Measurements from ENCODE around the gene EDN2. TPM values are rescaled to one million over a fixed set of nuclear protein-coding genes. Genes with fewer than 3 reads are reported as not detected.

The EDN2 gene
- total RNA-seq, 1 donor from 2014 or later: 0.17 TPM

- DNase-seq: peak; percentile 21
Measured at GRCh38 chr1:41435570-41436178, 48.8 kb downstream of the EDN2 start.

GRCh38 chr1:41434748-41435449 is 49.6 kb downstream of the EDN2 start:
- DNase-seq: no peak

GRCh38 chr1:41434306-41434705 is 50.2 kb downstream of the EDN2 start:
- no peak for DNase-seq

- no peak for DNase-seq
Measured at GRCh38 chr1:41433501-41433900, 51.0 kb downstream of the EDN2 start.

- peak; percentile 89 for DNase-seq
Measured at GRCh38 chr1:41432481-41433280, 51.8 kb downstream of the EDN2 start.

GRCh38 chr1:41431490-41432350 is 52.8 kb downstream of the EDN2 start:
- peak; percentile 27 for DNase-seq

GRCh38 chr1:41430582-41430981 is 53.9 kb downstream of the EDN2 start:
- no peak for DNase-seq

- no peak for DNase-seq
Measured at GRCh38 chr1:41430069-41430468, 54.4 kb downstream of the EDN2 start.

- no peak for DNase-seq
Measured at GRCh38 chr1:41429641-41430035, 54.8 kb downstream of the EDN2 start.

Other genes starting within 250 kb of the EDN2 start
- gene SCMH1, start 242.4 kb downstream of the EDN2 start, total RNA-seq: 14.8 and 16.0 TPM in 2 replicates
- 0.05 TPM in 1 of 2 replicates, not detected in the other for gene FOXO6, start 123.2 kb downstream of the EDN2 start, total RNA-seq

Data from dermis blood vessel endothelial cell (primary cell).